ENCODE data around the gene PLXND1.
A peak's percentile ranks its signal among the peaks of the same experiment; 100 is the strongest.
"Not testable (repeated sequence)": the region's sequence is repeated elsewhere in the genome, so short reads cannot be mapped to it uniquely, and the experiment has no call there.

PLXND1 gene

DNA sequence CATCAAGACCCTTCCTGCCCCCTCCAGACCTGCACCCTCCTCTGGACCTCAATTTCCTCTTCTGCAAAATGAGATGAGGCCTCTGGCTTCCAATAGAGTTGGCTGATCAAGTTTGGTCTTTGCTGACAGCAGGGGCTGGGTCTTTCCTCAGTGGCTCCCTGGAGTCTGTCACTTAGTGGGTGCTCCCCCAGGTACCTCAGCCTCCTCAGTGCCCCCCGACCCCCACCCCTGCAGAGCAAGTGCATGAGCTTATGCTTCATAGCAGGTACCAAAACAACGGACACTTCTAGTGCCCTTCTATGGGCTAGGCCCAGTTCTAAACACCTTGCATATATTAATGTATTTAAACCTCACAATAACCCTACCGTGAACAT lies 6.9 kb upstream of the PLXND1 start:
- no peak for DNase-seq

- no peak for DNase-seq
Observed at GRCh38 chr3:129612534-129613366, 6.3 kb upstream of the PLXND1 start.

- no peak for DNase-seq
Observed at GRCh38 chr3:129611812-129612533, 5.5 kb upstream of the PLXND1 start.

DNA sequence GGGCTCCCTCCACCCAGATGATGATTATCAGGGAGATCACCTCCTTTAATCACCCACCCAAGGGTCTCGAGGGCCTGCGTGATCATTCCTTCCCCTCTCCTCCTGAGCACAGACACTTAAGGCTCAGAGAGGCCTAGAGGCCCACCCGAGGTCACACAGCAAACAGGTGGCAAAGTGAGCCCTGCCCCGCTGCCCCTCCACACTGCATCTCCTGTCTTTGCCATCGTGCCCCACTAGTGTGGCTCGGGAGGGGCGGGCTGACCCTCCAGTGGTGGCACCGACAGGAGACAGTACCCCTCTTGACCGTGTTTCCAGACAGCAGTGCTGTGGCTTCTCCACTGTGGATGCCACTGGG lies 4.9 kb upstream of the PLXND1 start:
- DNase-seq: no peak

DNA sequence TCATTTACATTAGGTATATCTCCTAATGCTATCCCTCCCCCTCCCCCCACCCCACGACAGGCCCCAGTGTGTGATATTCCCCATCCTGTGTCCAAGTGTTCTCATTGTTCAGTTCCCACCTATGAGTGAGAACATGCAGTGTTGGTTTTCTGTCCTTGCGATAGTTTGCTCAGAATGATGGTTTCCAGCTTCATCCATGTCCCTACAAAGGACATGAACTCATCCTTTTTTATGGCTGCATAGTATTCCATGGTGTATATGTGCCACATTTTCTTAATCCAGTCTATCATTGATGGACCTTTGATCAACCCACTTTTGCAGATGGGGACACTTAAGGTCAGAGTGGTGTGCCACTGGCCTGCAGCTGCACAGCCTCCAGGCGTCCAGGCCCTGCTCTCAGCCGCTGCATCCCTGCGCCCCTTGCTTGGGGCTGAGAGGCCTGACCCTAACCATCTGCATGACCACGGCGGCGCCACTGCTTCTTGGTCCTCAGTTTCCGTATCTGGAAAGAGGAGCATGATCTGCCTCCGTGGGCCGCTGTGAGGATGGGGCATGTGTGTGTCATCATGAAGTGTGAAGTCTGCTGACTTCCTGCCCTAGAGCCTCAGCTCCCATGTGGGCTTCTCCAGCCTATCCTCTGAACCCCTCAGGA lies 4.4 kb upstream of the PLXND1 start:
- not testable (repeated sequence) for DNase-seq

DNA sequence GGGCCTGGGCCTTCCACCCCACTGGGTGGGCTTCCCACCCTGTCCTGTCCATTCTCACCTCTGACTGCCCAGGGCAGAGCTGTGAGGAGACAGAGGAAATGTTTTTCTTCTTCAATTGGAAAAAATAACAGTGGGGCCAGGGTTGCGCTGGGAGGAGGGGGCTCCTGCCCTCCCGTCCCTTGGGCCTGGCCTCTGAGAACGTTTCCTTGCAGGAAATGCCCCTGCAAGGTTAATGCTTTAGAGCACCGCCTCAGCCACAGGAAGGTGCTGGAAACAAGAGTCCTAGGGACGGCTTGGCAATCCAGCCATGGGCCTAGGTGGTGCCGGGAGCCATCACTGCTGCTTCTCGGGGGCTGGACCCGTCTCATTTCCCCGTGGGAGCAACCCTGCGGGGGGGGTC lies 3.8 kb upstream of the PLXND1 start:
- DNase-seq: no peak

DNA sequence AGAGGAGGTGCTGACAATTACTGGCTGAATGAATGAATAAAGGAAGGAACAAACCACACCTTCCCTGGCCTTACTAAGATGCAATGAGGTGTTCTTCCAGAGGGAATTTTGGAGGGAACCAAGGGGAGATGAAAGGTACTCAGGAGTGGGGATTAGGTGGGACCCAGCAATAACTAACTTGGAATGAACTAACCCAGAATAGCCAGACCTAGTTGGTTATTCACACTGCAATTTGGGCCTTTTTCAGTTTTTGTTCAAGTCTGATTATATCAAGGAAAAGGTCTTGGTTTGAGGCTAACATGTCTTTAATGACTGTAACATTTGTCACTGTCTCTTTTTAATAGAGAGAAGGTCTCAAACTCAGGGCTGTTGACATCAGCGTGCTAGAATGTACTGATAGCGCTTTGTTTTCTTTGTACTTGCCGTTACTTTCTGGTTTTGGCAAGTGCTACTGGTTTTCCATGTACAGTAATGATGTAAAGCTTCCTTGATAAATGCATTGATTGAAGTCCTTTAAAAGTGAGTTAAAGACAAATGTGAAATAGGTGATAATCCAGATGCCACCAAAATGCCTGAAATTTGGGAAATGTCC lies 3.2 kb upstream of the PLXND1 start:
- no peak for DNase-seq

DNA sequence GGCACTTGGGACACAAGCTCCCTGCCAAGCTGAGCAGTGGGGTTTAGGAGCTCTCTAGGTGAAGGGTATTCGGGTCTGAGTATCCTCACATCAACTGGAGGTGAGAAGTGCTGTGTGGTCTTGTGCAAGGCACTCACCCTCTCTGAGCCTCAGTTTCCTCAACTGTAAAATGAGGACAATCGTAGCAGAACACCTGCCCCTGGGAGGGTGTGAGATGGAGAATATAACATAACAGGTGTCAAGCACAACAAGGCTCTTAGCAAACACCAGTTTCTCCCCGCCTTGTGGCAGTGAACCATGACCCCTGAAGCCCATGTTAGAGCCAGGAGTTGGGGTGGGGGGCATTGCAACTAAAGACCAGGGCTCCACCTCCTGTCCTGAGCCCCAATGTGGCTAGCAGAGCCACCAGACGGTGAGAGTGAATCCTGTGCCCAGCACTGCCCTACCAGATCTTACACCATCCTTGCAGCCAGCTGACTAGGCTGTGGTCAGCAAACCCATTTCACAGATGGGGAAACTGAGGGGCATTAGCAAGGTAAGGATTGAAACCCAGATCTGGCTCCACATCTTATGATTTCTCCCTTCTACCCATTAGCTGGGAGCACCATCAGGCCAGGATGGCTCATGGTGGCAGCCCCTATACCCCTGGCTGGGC lies 2.6 kb upstream of the PLXND1 start:
- DNase-seq: no peak

- no peak for DNase-seq
Observed at GRCh38 chr3:129608087-129608935, 1.8 kb upstream of the PLXND1 start.

- DNase-seq: no peak
Observed at GRCh38 chr3:129607391-129608068, 1.1 kb upstream of the PLXND1 start.

- no peak for DNase-seq
Observed at GRCh38 chr3:129605922-129606635, 397 bp downstream of the PLXND1 start.

- DNase-seq: peak; percentile 59
Observed at GRCh38 chr3:129605203-129605921, 1.1 kb downstream of the PLXND1 start.

- no peak for DNase-seq
Observed at GRCh38 chr3:129604767-129605166, 1.7 kb downstream of the PLXND1 start.

GRCh38 chr3:129603991-129604749 lies 2.3 kb downstream of the PLXND1 start:
- DNase-seq: no peak

DNA sequence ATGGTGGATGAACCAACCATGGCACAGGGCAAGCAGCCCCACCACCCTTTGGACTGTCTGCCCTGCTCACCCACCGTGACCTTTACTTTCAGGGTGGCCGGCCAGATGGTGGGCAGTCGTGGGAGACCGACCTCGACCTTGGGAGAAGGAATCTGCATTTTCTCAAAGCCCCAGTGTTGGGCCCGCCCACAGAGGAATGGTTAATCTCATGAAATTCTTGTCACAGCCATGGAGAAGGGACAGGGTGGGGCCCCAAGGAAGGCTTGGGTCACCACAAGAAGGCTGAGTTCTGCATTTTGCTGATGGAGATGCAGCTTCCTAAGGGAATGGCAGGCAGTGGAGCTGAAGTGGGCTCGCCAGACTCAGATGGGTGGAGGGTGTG lies 2.9 kb downstream of the PLXND1 start:
- DNase-seq: no peak

DNA sequence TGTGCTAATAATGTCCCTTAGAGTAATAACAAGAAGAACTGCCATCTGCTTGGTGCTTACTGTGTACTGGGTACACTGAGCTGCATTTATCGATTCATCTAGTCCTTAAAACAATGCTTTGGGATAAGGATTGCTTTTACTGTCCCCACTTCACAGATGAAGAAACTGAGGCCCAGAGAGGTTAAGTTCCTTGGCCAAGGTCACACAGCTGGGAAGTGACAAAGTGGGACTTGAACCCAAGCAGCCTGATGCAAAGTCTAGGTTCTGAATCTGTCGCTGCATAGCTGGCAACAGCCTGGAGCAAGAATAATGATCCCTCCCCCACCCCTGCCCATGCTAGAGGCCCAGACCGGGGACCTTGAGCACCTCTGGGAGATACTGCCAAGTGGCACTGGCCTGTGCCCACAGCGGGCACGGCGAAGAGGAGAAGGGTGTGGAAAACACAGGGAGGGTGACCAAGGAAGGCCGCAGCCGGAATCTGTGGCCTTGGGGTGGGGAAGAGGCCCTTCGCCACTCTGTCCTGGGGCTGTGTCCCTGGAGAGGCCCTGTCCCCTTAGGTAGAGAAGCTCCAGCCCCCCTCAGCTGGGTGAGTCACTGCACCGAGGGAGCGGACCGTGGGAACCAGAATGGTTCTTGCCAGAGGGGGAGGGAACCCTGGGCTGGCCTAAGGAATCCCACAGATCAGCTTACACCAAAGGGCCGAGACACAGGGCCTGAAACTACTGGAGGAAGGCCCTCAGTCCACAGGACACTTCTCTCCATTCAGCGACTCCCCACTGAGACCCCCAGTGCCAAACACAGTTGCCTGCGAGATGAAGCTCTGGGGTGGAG lies 3.5 kb downstream of the PLXND1 start:
- DNase-seq: no peak

DNA sequence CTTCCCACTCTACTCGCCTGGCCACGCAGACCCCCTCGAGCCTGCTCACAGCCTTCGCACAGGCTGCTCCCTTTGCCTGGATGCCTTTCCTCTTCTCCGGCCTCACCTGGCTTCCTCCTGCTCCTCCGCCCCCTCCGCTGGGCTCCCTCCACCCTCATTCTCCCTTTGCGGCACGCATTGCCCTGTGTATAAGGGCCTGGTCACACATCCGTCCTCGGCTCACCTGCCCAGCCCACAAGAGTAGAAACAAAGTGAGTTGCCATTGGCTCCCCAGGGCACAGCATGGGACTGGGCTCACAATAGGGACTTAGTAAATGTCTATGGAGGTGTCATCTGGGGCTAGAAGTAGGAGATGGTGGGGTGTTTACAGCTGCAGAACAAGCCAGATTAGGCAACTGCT lies 4.2 kb downstream of the PLXND1 start:
- DNase-seq: no peak

- no peak for DNase-seq
Observed at GRCh38 chr3:129601713-129602112, 4.8 kb downstream of the PLXND1 start.
